ENCODE measurements around the gene CD3E. TPM values are rescaled to one million over a fixed set of nuclear protein-coding genes. Genes with fewer than 3 reads are reported as not detected.

The CD3E gene
- total and polyA plus RNA-seq, 2 of the 8 experiments (the other 6 are each of a cell fraction or from before 2014, with no cell fraction given), result not detected

GRCh38 chr11:118325283-118325682 is 20.8 kb downstream of the CD3E start:
- H3K27me3 ChIP-seq (replicated peaks in 1 of 4; ENCODE audit: control insufficient read depth in 3 of 4, extremely low read depth in 1 of 4, insufficient read depth in 3 of 4, low read length in 3 of 4), result no peaks in the 10 kb centered on the region
- no peak overlapping the region for H4K91ac ChIP-seq (replicated peaks; ENCODE audit: insufficient read length, low read length)
- DNase-seq (ENCODE audit: low read depth in 1 of 2, low spot score in 2 of 2) (no peak), FAIRE-seq (no peak)
- ChIA-PET CTCF (ENCODE audit: partially characterized antibody) (no interaction called here), POLR2A (ENCODE audit: partially characterized antibody) (no interaction called here)
- H2BK20ac ChIP-seq (ENCODE audit: low read length), result no peak overlapping the region
- H4K8ac ChIP-seq (ENCODE audit: extremely low read depth, insufficient read depth, low read length), result no peak overlapping the region
- no peaks in the 10 kb centered on the region for H3K36me3 ChIP-seq (ENCODE audit: control insufficient read depth in 2 of 4, insufficient read depth in 4 of 4, low read length in 3 of 4)
- H3K79me2 ChIP-seq (ENCODE audit: control insufficient read depth in 1 of 2, insufficient read depth in 2 of 2, low read length in 2 of 2), result no peaks in the 10 kb centered on the region
- no peak overlapping the region for H2AFZ ChIP-seq (ENCODE audit: low read length)
- H3K9me3 ChIP-seq (ENCODE audit: insufficient read depth in 2 of 2, low read depth in 1 of 2, low read length in 1 of 2), result no peaks in the 10 kb centered on the region
- no peak for TF ChIP-seq BRCA1 (IDR thresholded peaks at IDR 0.05; ENCODE audit: low read depth, low read length)
- no peak overlapping the region for H3K4ac ChIP-seq (replicated peaks; ENCODE audit: insufficient read length, low read depth, low read length)
- H3K18ac ChIP-seq (ENCODE audit: extremely low read depth, low read length), result no peak overlapping the region
- H3K14ac ChIP-seq (ENCODE audit: insufficient read length), result no peak overlapping the region
- H4K5ac ChIP-seq (ENCODE audit: insufficient read length, low read depth, low read length), result no peak overlapping the region
- H2BK15ac ChIP-seq (ENCODE audit: low read length), result no peak overlapping the region
- no peak overlapping the region for H3K56ac ChIP-seq (replicated peaks; ENCODE audit: insufficient read length, low read depth, low read length)
- H2BK5ac ChIP-seq (ENCODE audit: low read depth, low read length), result no peak overlapping the region
- H4K20me1 ChIP-seq (replicated peaks in 1 of 2; ENCODE audit: control insufficient read depth in 1 of 2, insufficient read depth in 2 of 2, low read length in 2 of 2), result no peaks in the 10 kb centered on the region
- no peaks in the 10 kb centered on the region for H3K4me1 ChIP-seq (replicated peaks in 1 of 4; ENCODE audit: control insufficient read depth in 3 of 4, insufficient read depth in 4 of 4, low read length in 3 of 4)
- H3K4me2 ChIP-seq (ENCODE audit: insufficient read depth in 1 of 2, low read depth in 2 of 2, low read length in 2 of 2), result no peak overlapping the region
- H3K23ac ChIP-seq (ENCODE audit: insufficient read length), result no peak overlapping the region
- H2AK5ac ChIP-seq (ENCODE audit: low read depth, low read length), result no peak overlapping the region
- no peak overlapping the region for H3K4me3 ChIP-seq (ENCODE audit: extremely low read depth in 1 of 4, insufficient read depth in 2 of 4, low read depth in 3 of 4, low read length in 4 of 4)
- no peak overlapping the region for H2BK120ac ChIP-seq (replicated peaks; ENCODE audit: low read depth, low read length)
- H2BK12ac ChIP-seq (ENCODE audit: low read depth, low read length), result no peak overlapping the region
- no peak overlapping the region for H3K27ac ChIP-seq (ENCODE audit: low read depth, low read length)
- no peaks in the 10 kb centered on the region for H3K79me1 ChIP-seq (ENCODE audit: low read depth, low read length)
- H3K23me2 ChIP-seq (ENCODE audit: low read depth, low read length), result no peaks in the 10 kb centered on the region
- H3K9ac ChIP-seq (replicated peaks in 1 of 4; ENCODE audit: extremely low read depth in 1 of 4, low read depth in 3 of 4, low read length in 3 of 4), result no peak overlapping the region

All from H1 (cell line).